IMR-90 (cell line): ENCODE measurements around the gene PCDHB11. TPM values are rescaled to one million over a fixed set of nuclear protein-coding genes. Genes with fewer than 3 reads are reported as not detected.

Source experiments
- ATAC-seq: fragments of 200-7000 bp; cut with Tn5 transposase; 2 replicates; pipeline ENCODE4 v1.9.1; 2020; ENCODE audit warnings: low read depth, mild to moderate bottlenecking, moderate library complexity
- BruUV-seq: library from RNA; stranded (reverse); fragments of 400-500 nt; replicated peaks from 2 replicates; lab custom pipeline; 2021; lab: Mats Ljungman, UMichigan
- CTCF ChIA-PET: fragments of 300-600 bp; formaldehyde crosslinking; extraction: SDS; loops from one replicate; lab custom pipeline; 2021; ENCODE audit warnings: antibody characterized with exemption; lab: Yijun Ruan, JAX
- POLR2A ChIA-PET: fragments of 300-600 bp; sonication (Branson Sonifier 250); formaldehyde crosslinking; loops from one replicate; lab custom pipeline; 2022; ENCODE audit warnings: antibody characterized with exemption; ENCODE audit not compliant: unreplicated experiment; lab: Charles Lee
- DNase-seq: peaks from one replicate; pipeline ENCODE4 v3.0.0; 2013
- H2AFZ ChIP-seq: replicated peaks from 2 replicates; pipeline ENCODE3; 2013; ENCODE audit warnings: low read length, mild to moderate bottlenecking; ENCODE audit not compliant: poor library complexity
- H2AK5ac ChIP-seq: 2 replicates; pipeline ENCODE4 v1.6.1; 2013; ENCODE audit warnings: low read depth, low read length, inconsistent platforms
- H2AK9ac ChIP-seq: replicated peaks from 2 replicates; pipeline ENCODE3; 2013; ENCODE audit warnings: mild to moderate bottlenecking, low read depth, low read length, moderate library complexity; ENCODE audit not compliant: poor library complexity
- H2BK120ac ChIP-seq: 2 replicates; pipeline ENCODE4 v1.6.1; 2013; ENCODE audit warnings: low read depth, low read length, inconsistent platforms
- H2BK15ac ChIP-seq: 3 replicates; pipeline ENCODE4 v1.6.1; 2013; ENCODE audit warnings: low read depth, low read length, inconsistent platforms
- H2BK20ac ChIP-seq: 2 replicates; pipeline ENCODE4 v1.6.1; 2013; ENCODE audit warnings: low read depth, mild to moderate bottlenecking, inconsistent platforms, low read length, moderate library complexity
- H2BK5ac ChIP-seq: 2 replicates; pipeline ENCODE4 v1.6.1; 2013; ENCODE audit warnings: mild to moderate bottlenecking, low read depth, low read length, inconsistent platforms; ENCODE audit not compliant: poor library complexity, severe bottlenecking
- H3K14ac ChIP-seq: replicated peaks from 2 replicates; pipeline ENCODE4 v1.6.1; 2013; ENCODE audit warnings: low read depth, low read length, inconsistent platforms
- H3K18ac ChIP-seq: 2 replicates; pipeline ENCODE4 v1.6.1; 2013; ENCODE audit warnings: low read depth, low read length, control low read depth
- H3K23ac ChIP-seq: 2 replicates; pipeline ENCODE4 v1.6.1; 2013; ENCODE audit warnings: low read depth, low read length, inconsistent platforms
- H3K27ac ChIP-seq: 2 replicates; pipeline ENCODE4 v1.5.1; 2013; ENCODE audit warnings: mild to moderate bottlenecking, control low read depth, low read length; ENCODE audit not compliant: insufficient read depth
- H3K27me3 ChIP-seq: 2 replicates; pipeline ENCODE4 v1.6.1; 2013; ENCODE audit warnings: low read length; ENCODE audit not compliant: control insufficient read depth, insufficient read depth
- H3K36me3 ChIP-seq: 2 replicates; pipeline ENCODE4 v1.6.1; 2013; ENCODE audit warnings: low read length, mixed read lengths; ENCODE audit not compliant: control insufficient read depth, insufficient read depth
- H3K4ac ChIP-seq: 2 replicates; pipeline ENCODE4 v1.6.1; 2013; ENCODE audit warnings: low read depth, low read length, inconsistent platforms
- H3K4me1 ChIP-seq: 2 replicates; pipeline ENCODE4 v1.6.1; 2013; ENCODE audit warnings: low read length, mixed read lengths; ENCODE audit not compliant: control insufficient read depth, insufficient read depth
- H3K4me2 ChIP-seq: 2 replicates; pipeline ENCODE4 v1.6.1; 2013; ENCODE audit warnings: low read depth, mild to moderate bottlenecking, control low read depth, low read length, moderate library complexity
- H3K4me3 ChIP-seq: 2 replicates; pipeline ENCODE4 v1.5.1; 2013; ENCODE audit warnings: low read depth, mild to moderate bottlenecking, control low read depth, low read length, moderate library complexity; ENCODE audit not compliant: insufficient read depth
- H3K56ac ChIP-seq: 2 replicates; pipeline ENCODE4 v1.6.1; 2013; ENCODE audit warnings: low read length, inconsistent platforms; ENCODE audit not compliant: insufficient read depth; ENCODE audit errors: extremely low read depth
- H3K79me1 ChIP-seq, 2 experiments: 2 replicates each; pipeline ENCODE4 v1.6.1; 2013; ENCODE audit warnings: low read length in 2 of 2, inconsistent platforms in 1 of 2, low read depth in 1 of 2
- H3K9ac ChIP-seq: 2 replicates; pipeline ENCODE4 v1.6.1; 2013; ENCODE audit warnings: low read depth, low read length, control low read depth
- H3K9me1 ChIP-seq: 2 replicates; pipeline ENCODE4 v1.6.1; 2013; ENCODE audit warnings: low read length, inconsistent platforms; ENCODE audit not compliant: insufficient read depth
- H3K9me3 ChIP-seq: 2 replicates; pipeline ENCODE4 v1.6.1; 2013; ENCODE audit warnings: low read length; ENCODE audit not compliant: control insufficient read depth, insufficient read depth
- H4K20me1 ChIP-seq: 2 replicates; pipeline ENCODE4 v1.6.1; 2013; ENCODE audit warnings: low read length, inconsistent platforms; ENCODE audit not compliant: insufficient read depth
- H4K5ac ChIP-seq: 2 replicates; pipeline ENCODE4 v1.6.1; 2013; ENCODE audit warnings: mild to moderate bottlenecking, low read depth, low read length, control low read depth
- H4K8ac ChIP-seq, 2 experiments: 2 replicates each; pipeline ENCODE4 v1.6.1; 2013; ENCODE audit warnings: low read depth in 2 of 2, low read length in 2 of 2, control low read depth in 1 of 2, inconsistent platforms in 1 of 2
- H4K91ac ChIP-seq: 2 replicates; pipeline ENCODE4 v1.6.1; 2013; ENCODE audit warnings: low read depth, low read length, inconsistent platforms; ENCODE audit not compliant: insufficient read depth
- CEBPB ChIP-seq: IDR thresholded peaks from 2 replicates; pipeline ENCODE4 v1.6.1; 2012; ENCODE audit warnings: low read depth, low read length, improper control_type of control experiment
- CHD1 ChIP-seq: IDR thresholded peaks from 2 replicates; pipeline ENCODE4 v1.6.1; 2012; ENCODE audit warnings: low read depth, low read length, improper control_type of control experiment
- FOS ChIP-seq: fragments of 150-350 bp; IDR thresholded peaks from 2 replicates; pipeline ENCODE4 v1.6.1; 2016; ENCODE audit warnings: low read depth, low read length
- RAD21 ChIP-seq: IDR thresholded peaks from 2 replicates; pipeline ENCODE4 v1.6.1; 2012; ENCODE audit warnings: low read length, improper control_type of control experiment
- RCOR1 ChIP-seq: IDR thresholded peaks from 2 replicates; pipeline ENCODE4 v1.6.1; 2012; ENCODE audit warnings: mild to moderate bottlenecking, low read length, improper control_type of control experiment; ENCODE audit not compliant: insufficient replicate concordance
- SMC3 ChIP-seq: fragments of 150-350 bp; IDR thresholded peaks from 2 replicates; pipeline ENCODE4 v1.6.1; 2016; ENCODE audit warnings: low read depth, mild to moderate bottlenecking, antibody characterized with exemption, low read length, moderate library complexity
- WGBS, 2 experiments: methylation state at CpG; one replicate each; pipeline versions ENCODE4 v1.1.5 to v1.1.7; 2013; ENCODE audit warnings: missing lambda C conversion rate in 2 of 2; ENCODE audit not compliant: insufficient read length in 1 of 2; ENCODE audit errors: extremely low coverage in 2 of 2; 5-methylcytosine and 5-hydroxymethylcytosine counted together
- dilution Hi-C: fragments of 300-500 bp; cut with HindIII; formaldehyde crosslinking; loops from one replicate; pipeline ENCODE4 v1.14.3; 2018; ENCODE audit warnings: low sequenced_read_pairs; ENCODE audit not compliant: unreplicated experiment
- in situ Hi-C: fragments of 300-500 bp; cut with MboI; formaldehyde crosslinking; loops from 3 replicates; pipeline ENCODE4 v1.14.3; 2019; ENCODE audit warnings: low sequenced_read_pairs, inconsistent platforms, mixed read lengths
- intact Hi-C: fragments of 100-400 bp; cut with micrococcal nuclease; formaldehyde crosslinking; loops from 2 replicates; pipeline ENCODE4 v1.10.0; 2022
- polyA plus RNA-seq, 3 experiments: library from polyadenylated mRNA; depleted of rRNA; stranded (reverse); fragments of >200 nt; gene quantifications; 2 replicates each; pipeline ENCODE4 v1.2.3, GENCODE V29; 2012; ENCODE audit warnings: low replicate concordance in 1 of 3
- total RNA-seq: library from RNA; depleted of rRNA; stranded (reverse); fragments of >200 nt; gene quantifications from 2 replicates; pipeline ENCODE4 v1.2.3, GENCODE V29; 2012
- TF ChIP-seq, protein P1 (sequence below): conservative IDR thresholded peaks from 2 replicates; pipeline ENCODE4 v1.5.1; 2012; ENCODE audit warnings: mild to moderate bottlenecking, low read depth, low read length, improper control_type of control experiment
- TF ChIP-seq, protein P2 (sequence below): fragments of 150-350 bp; IDR thresholded peaks from 2 replicates; pipeline ENCODE4 v1.6.1; 2016; ENCODE audit warnings: low read depth, mild to moderate bottlenecking, low read length, moderate library complexity, borderline replicate concordance

PCDHB11 gene
- total and polyA plus RNA-seq, 2 of the 4 experiments (the other 2 are of a cell fraction) = under 0.01 to 0.05 TPM

DNA sequence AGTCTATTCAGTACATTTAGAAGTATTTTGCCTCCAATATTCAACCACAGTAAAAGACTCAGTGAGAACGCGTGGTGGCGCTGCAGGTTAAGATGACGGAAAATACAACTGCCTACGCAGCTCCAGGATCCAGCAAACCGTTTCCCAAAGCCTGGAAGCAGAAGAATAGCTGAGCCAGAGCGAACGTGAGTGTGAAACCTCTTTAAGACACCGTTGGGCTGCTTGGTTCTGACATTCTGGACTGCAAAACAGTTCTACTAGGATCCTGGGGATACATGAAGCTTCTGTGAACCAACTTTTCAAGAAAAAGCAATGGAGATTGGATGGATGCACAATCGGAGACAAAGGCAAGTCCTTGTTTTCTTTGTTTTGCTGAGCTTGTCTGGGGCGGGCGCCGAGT is 17.2 kb upstream of the PCDHB11 start, which contains the start of gene PCDHB16:
TSS of gene PCDHB16 (plus strand) at position 140 of the 400 bp plus-strand sequence. CDS start at position 313, 173 bp downstream.
- H3K18ac ChIP-seq = 0 out of 2 replicates have a peak within 1 kb of the TSS, but pooled peaks have one; percentile 36
- no peaks in the 10 kb centered on the region for H3K9me1 ChIP-seq
- peak within 1 kb of the TSS; percentile 58 for H2AFZ ChIP-seq
- no peaks in the 10 kb centered on the region for H3K27me3 ChIP-seq
- H3K79me1 ChIP-seq = no peaks in the 10 kb centered on the region
- no peak within 1 kb of the TSS for H2AK9ac ChIP-seq
- no peaks in the 10 kb centered on the region for H3K4me1 ChIP-seq
- no peak within 1 kb of the TSS for H3K56ac ChIP-seq
- POLR2A ChIA-PET = no interaction called here
- no peak within 1 kb of the TSS for H4K8ac ChIP-seq
- H4K20me1 ChIP-seq = no peaks in the 10 kb centered on the region
- no peak within 1 kb of the TSS for H3K27ac ChIP-seq
- TF ChIP-seq RAD21 = peak; percentile 26; the same call in 1 of the 2 replicates
- no peak for TF ChIP-seq RCOR1
- TF ChIP-seq CHD1 = no peak
- TF ChIP-seq, protein P1, sequence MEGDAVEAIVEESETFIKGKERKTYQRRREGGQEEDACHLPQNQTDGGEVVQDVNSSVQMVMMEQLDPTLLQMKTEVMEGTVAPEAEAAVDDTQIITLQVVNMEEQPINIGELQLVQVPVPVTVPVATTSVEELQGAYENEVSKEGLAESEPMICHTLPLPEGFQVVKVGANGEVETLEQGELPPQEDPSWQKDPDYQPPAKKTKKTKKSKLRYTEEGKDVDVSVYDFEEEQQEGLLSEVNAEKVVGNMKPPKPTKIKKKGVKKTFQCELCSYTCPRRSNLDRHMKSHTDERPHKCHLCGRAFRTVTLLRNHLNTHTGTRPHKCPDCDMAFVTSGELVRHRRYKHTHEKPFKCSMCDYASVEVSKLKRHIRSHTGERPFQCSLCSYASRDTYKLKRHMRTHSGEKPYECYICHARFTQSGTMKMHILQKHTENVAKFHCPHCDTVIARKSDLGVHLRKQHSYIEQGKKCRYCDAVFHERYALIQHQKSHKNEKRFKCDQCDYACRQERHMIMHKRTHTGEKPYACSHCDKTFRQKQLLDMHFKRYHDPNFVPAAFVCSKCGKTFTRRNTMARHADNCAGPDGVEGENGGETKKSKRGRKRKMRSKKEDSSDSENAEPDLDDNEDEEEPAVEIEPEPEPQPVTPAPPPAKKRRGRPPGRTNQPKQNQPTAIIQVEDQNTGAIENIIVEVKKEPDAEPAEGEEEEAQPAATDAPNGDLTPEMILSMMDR = peak; percentile 43
- no peak for TF ChIP-seq CEBPB
- peak; percentile 13; the same call in 1 of the 2 replicates for TF ChIP-seq SMC3
- TF ChIP-seq, protein P2, sequence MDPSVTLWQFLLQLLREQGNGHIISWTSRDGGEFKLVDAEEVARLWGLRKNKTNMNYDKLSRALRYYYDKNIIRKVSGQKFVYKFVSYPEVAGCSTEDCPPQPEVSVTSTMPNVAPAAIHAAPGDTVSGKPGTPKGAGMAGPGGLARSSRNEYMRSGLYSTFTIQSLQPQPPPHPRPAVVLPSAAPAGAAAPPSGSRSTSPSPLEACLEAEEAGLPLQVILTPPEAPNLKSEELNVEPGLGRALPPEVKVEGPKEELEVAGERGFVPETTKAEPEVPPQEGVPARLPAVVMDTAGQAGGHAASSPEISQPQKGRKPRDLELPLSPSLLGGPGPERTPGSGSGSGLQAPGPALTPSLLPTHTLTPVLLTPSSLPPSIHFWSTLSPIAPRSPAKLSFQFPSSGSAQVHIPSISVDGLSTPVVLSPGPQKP = no peak
- no peak for TF ChIP-seq FOS
- no peak within 1 kb of the TSS for H3K14ac ChIP-seq
- H3K9ac ChIP-seq = peak within 1 kb of the TSS; percentile 67
- H3K9me3 ChIP-seq = peaks cover 23% of the 10 kb centered on the region; the same call in 1 of the 2 replicates
- H2AK5ac ChIP-seq = no peak within 1 kb of the TSS
- no peak within 1 kb of the TSS for H2BK120ac ChIP-seq
- 0 out of 2 replicates have a peak within 1 kb of the TSS, but pooled peaks have one; percentile 53 for H4K5ac ChIP-seq
- CTCF ChIA-PET = interaction anchor here (0.6 to 1.2 kb wide), 5 partner anchors 13 to 382 kb away, joined by 3 to 7 read pairs (median 4); no protein-coding TSS in a partner anchor
- H2BK15ac ChIP-seq = no peak within 1 kb of the TSS
- no peak within 1 kb of the TSS for H3K4ac ChIP-seq
- no TSS peak for BruUV-seq
- H2BK5ac ChIP-seq = no peak within 1 kb of the TSS
- intact Hi-C loops (no loop called here), in situ Hi-C loops (no loop called here), dilution Hi-C loops (no loop called here)
- no peaks in the 10 kb centered on the region for H3K36me3 ChIP-seq
- H4K91ac ChIP-seq = no peak within 1 kb of the TSS
- peak; percentile 32 for DNase-seq
- H3K4me2 ChIP-seq = peak within 1 kb of the TSS; percentile 61; the same call in 1 of the 2 replicates
- H3K23ac ChIP-seq = no peak within 1 kb of the TSS
- no peak for ATAC-seq
- no peak within 1 kb of the TSS for H2BK20ac ChIP-seq
- WGBS, 2 experiments = 17% methylated on average over 4 of the region's 13 CpGs; no CpG with 5 or more reads in 1 of the 2 experiments
- peak within 1 kb of the TSS; percentile 58 for H3K4me3 ChIP-seq
